ENCODE results near the gene SMPDL3A. TPM values are rescaled to one million over a fixed set of nuclear protein-coding genes. Genes with fewer than 3 reads are reported as not detected.
A peak's percentile ranks its signal among the peaks of the same experiment; 100 is the strongest.

The SMPDL3A gene
- total RNA-seq, 1 experiment from 2014 or later = 0.59 TPM

DNA sequence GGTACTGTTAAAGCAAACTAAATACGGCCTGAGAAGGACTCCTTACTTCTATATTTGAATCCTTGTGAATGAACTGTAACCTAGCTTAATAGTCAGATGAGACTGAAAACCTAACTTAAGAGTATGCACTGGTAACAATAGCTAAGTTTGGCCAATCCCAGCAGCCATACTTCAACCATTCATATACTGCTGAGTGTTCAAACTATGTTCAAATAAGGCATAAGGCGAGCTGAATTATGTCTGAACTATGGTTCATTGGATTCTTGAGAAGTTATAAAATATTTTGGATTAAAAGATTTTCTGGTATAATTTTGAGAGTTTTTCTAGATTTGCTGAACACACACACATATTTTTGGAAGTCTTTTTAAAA is 2.2 kb downstream of the SMPDL3A start:
- no CpG with 5 or more reads among the region's 2 CpGs for whole genome bisulfite sequencing (ENCODE audit: extremely low coverage, insufficient read length, low lambda C conversion rate)

More for the DNA sequence above, 2.2 kb downstream of the SMPDL3A start:
- Histone ChIP-seq H3K79me1 (ENCODE audit: insufficient read depth, low read depth, low read length, poor library complexity, severe bottlenecking) (no peaks in the 10 kb centered on the region), H2BK120ac (ENCODE audit: low read depth, low read length, poor library complexity, severe bottlenecking) (no peak overlapping the region), H3K23me2 (ENCODE audit: insufficient read length, low read depth, low read length, poor library complexity, severe bottlenecking) (peaks cover 11% of the 10 kb centered on the region), H3K56ac (ENCODE audit: insufficient read length, low read depth, low read length) (no peak overlapping the region), H2AFZ (ENCODE audit: low read length) (no peak overlapping the region), H4K5ac (ENCODE audit: insufficient read length, low read depth, low read length) (no peak overlapping the region), H3K79me2 (ENCODE audit: insufficient read depth, low read length) (no peaks in the 10 kb centered on the region), H3K18ac (ENCODE audit: insufficient read length, low read depth, low read length) (no peak overlapping the region), H3K27ac (ENCODE audit: insufficient read length, low read depth, low read length) (no peak overlapping the region), H4K8ac (replicated peaks; ENCODE audit: insufficient read length, low read depth, low read length) (no peak overlapping the region), H3T11ph (ENCODE audit: low read length) (no peak overlapping the region), H2BK15ac (ENCODE audit: low read depth, low read length) (no peak overlapping the region), H3K27me3 (ENCODE audit: insufficient read depth, low read length) (peaks cover 3% of the 10 kb centered on the region; the same call in 1 of the 2 replicates), H4K91ac (ENCODE audit: insufficient read length, low read depth, low read length) (no peak overlapping the region), H2BK5ac (ENCODE audit: insufficient read length, low read length) (no peak overlapping the region), H3K9ac (ENCODE audit: extremely low read depth, insufficient read length, low read length) (no peak overlapping the region), H3K23ac (ENCODE audit: insufficient read length, low read depth, low read length) (no peak overlapping the region), H3K4ac (ENCODE audit: low read depth, low read length) (no peak overlapping the region), H2AK5ac (ENCODE audit: insufficient read length, low read length) (no peak overlapping the region), H2BK20ac (ENCODE audit: low read depth, low read length, poor library complexity, severe bottlenecking) (no peak overlapping the region), H3K14ac (ENCODE audit: insufficient read depth, low read length) (no peak overlapping the region), H3K9me3 (ENCODE audit: control insufficient read depth, low read depth, low read length) (no peaks in the 10 kb centered on the region), H4K20me1 (ENCODE audit: control insufficient read depth, insufficient read depth, insufficient read length) (no peaks in the 10 kb centered on the region), H3K4me1 (ENCODE audit: insufficient read depth, low read length) (peaks cover 5% of the 10 kb centered on the region; the same call in 1 of the 2 replicates), H3K4me2 (ENCODE audit: insufficient read depth, insufficient read length, low read length) (no peak overlapping the region), H2BK12ac (ENCODE audit: insufficient read length, low read depth, low read length) (no peak overlapping the region)
- Mint-ChIP-seq H3K27ac (no peak overlapping the region), H3K36me3 (ENCODE audit: insufficient read depth in 1 of 3, low read depth in 3 of 3) (no peaks in the 10 kb centered on the region), H3K9me3 (no peaks in the 10 kb centered on the region; a peak in 1 of 5 replicates), H3K27me3 (ENCODE audit: low read depth) (peaks cover 35% of the 10 kb centered on the region), H3K4me3 (peak overlapping the region in 1 of 2 experiments; percentile 90; a peak in 1 of 5 replicates), H3K4me1 (peaks cover 35 to 37% of the 10 kb centered on the region in 2 experiments)
- no peak for TF ChIP-seq CTCF (conservative IDR thresholded peaks at IDR 0.05)
- DNase-seq = no peak
